ENCODE data around the gene VPS39. TPM values are rescaled to one million over a fixed set of nuclear protein-coding genes. Genes with fewer than 3 reads are reported as not detected.

Gene VPS39
- total RNA-seq, 4 donors from 2014 or later, result 105 to 354 (median 153) TPM

DNA sequence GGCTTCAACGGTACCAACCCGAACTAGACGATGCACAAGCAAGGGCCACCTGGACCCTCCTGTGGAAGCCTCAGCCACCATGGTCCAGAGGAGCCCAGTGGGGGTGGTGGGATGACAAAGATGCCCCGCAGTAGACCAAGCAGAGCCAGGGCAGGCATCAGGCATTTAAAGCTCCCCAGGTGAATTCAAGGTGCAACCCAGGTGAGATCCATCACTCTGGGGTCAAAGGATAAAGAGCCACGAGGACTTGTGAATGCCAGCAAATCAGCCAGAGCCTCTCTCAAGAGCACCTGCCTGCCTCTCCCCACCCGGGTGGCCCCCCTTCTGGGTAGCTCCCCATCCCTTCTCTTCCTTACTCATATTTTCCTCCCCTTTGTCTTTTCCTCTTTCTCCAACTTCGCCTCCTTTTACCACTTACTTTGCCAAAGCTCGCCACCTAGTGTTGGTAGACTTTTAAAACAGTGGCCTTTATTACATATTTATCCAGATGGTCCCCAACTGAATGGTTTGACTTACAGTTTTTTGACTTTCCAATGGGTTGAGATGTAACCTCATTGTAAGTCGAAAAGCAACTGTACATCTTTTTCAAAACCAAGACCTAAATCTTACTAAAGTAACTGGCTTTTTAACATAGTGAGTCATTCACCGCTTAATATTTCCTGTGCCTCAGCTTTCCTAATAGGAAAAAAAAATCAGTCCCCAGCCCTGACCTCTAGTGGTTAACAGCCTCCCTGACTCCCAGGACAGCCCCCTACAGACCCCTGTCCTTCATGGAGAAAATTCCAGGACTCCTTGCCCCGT is 70.4 kb downstream of the VPS39 start:
- no peak for DNase-seq
- in situ Hi-C loops (cut with MboI; ENCODE audit: low pct_ligation_motif_present in 1 of 4, low pct_unique_long_range_greater_than_20kb in 1 of 4, low sequenced_read_pairs in 3 of 4) (loop anchor here in 2 of 4 donors (10.0 kb wide), 2 partner anchors 73 to 143 kb away; no protein-coding TSS in a partner anchor), intact Hi-C loops (cut with DNase I; ENCODE audit: low total_unique reads) (no loop called here)
- H3K27ac ChIP-seq, result no peak overlapping the region
- H3K4me3 ChIP-seq, result no peak overlapping the region
- peaks cover 0 to 28% (median 14%) of the 10 kb centered on the region in 4 donors for H3K4me1 ChIP-seq
- peaks cover 2 to 10% of the 10 kb centered on the region in 2 donors for H3K9me3 ChIP-seq
- WGBS, 2 donors (ENCODE audit: low coverage in 1 of 2), result 63 to 66% methylated on average over 8 to 11 of the region's 11 CpGs
- TF ChIP-seq, protein P1, sequence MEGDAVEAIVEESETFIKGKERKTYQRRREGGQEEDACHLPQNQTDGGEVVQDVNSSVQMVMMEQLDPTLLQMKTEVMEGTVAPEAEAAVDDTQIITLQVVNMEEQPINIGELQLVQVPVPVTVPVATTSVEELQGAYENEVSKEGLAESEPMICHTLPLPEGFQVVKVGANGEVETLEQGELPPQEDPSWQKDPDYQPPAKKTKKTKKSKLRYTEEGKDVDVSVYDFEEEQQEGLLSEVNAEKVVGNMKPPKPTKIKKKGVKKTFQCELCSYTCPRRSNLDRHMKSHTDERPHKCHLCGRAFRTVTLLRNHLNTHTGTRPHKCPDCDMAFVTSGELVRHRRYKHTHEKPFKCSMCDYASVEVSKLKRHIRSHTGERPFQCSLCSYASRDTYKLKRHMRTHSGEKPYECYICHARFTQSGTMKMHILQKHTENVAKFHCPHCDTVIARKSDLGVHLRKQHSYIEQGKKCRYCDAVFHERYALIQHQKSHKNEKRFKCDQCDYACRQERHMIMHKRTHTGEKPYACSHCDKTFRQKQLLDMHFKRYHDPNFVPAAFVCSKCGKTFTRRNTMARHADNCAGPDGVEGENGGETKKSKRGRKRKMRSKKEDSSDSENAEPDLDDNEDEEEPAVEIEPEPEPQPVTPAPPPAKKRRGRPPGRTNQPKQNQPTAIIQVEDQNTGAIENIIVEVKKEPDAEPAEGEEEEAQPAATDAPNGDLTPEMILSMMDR (IDR thresholded peaks at IDR 0.05), result peak in 3 of 5 experiments; percentile 21 to 39 (median 29)
- TF ChIP-seq POLR2AphosphoS5 (IDR thresholded peaks at IDR 0.05) (no peak), EP300 (IDR thresholded peaks at IDR 0.05; ENCODE audit: low read depth) (no peak), POLR2A (IDR thresholded peaks at IDR 0.05) (no peak)
- no peaks in the 10 kb centered on the region for H3K27me3 ChIP-seq
- no peaks in the 10 kb centered on the region for H3K36me3 ChIP-seq

DNA sequence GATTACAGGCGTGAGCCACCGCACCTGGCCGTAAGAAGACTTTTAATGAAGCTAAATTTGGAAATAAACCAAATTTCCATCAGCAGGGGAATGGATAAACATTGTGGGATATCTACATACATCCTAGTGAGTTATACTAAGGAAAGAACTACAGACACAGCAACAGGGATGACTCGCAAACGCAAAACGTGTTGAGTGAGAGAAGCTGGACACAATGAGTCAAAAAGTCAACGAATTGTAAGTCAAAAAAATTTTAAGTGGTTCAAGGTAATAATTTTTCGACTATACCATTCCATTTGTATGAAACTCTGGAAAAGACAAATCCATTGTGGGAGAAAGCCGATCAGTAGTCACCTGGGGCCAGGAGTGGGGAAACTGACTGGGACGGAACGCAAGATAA is 71.6 kb downstream of the VPS39 start:
- 86 to 93% methylated on average over 8 to 11 of the region's 11 CpGs for WGBS, 2 donors (ENCODE audit: low coverage in 1 of 2)
- TF ChIP-seq, protein P1 (IDR thresholded peaks at IDR 0.05), result no peak
- TF ChIP-seq EP300 (IDR thresholded peaks at IDR 0.05; ENCODE audit: low read depth) (no peak), POLR2A (IDR thresholded peaks at IDR 0.05) (no peak), POLR2AphosphoS5 (IDR thresholded peaks at IDR 0.05) (no peak)
- intact Hi-C loops (cut with DNase I; ENCODE audit: low total_unique reads) (no loop called here), in situ Hi-C loops (cut with MboI; ENCODE audit: low pct_ligation_motif_present in 1 of 4, low pct_unique_long_range_greater_than_20kb in 1 of 4, low sequenced_read_pairs in 3 of 4) (loop anchor here in 2 of 4 donors (10.0 kb wide), 2 partner anchors 72 to 142 kb away; no protein-coding TSS in a partner anchor)
- Histone ChIP-seq H3K9me3 (peaks cover 2 to 10% of the 10 kb centered on the region in 2 donors), H3K4me3 (no peak overlapping the region), H3K27me3 (no peaks in the 10 kb centered on the region), H3K36me3 (no peaks in the 10 kb centered on the region), H3K27ac (no peak overlapping the region), H3K4me1 (peaks cover 0 to 21% (median 9%) of the 10 kb centered on the region in 4 donors)
- no peak for DNase-seq

DNA sequence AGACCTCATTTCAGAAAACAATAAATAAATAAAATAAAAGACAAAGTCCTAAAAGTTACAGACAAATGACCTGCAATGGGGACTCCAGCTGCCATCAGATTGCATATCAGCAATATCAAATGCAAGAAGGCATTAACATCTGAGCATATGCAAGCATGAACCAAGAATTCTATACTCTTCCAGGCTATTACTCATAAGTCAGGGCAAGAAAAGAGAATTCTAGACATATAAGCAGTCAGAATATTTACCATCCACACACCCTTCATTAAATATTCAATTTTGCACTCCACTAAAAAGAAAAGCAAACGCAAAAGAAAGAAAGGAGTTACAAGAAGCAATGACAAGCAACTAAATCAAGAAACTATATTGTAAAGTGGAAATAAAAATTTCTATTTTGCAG is 72.8 kb downstream of the VPS39 start:
- in situ Hi-C loops (cut with MboI; ENCODE audit: low pct_ligation_motif_present in 1 of 4, low pct_unique_long_range_greater_than_20kb in 1 of 4, low sequenced_read_pairs in 3 of 4), result loop anchor here in 2 of 4 donors (10.0 kb wide), 2 partner anchors 71 to 141 kb away; no protein-coding TSS in a partner anchor
- WGBS, 2 donors (ENCODE audit: low coverage in 1 of 2), result 56 to 80% methylated on average over 1 of the region's 1 CpG
- TF ChIP-seq POLR2A (IDR thresholded peaks at IDR 0.05), result no peak
- no peak for TF ChIP-seq EP300 (IDR thresholded peaks at IDR 0.05; ENCODE audit: low read depth)
- TF ChIP-seq POLR2AphosphoS5 (IDR thresholded peaks at IDR 0.05), result no peak
- TF ChIP-seq, protein P1 (IDR thresholded peaks at IDR 0.05), result no peak

DNA sequence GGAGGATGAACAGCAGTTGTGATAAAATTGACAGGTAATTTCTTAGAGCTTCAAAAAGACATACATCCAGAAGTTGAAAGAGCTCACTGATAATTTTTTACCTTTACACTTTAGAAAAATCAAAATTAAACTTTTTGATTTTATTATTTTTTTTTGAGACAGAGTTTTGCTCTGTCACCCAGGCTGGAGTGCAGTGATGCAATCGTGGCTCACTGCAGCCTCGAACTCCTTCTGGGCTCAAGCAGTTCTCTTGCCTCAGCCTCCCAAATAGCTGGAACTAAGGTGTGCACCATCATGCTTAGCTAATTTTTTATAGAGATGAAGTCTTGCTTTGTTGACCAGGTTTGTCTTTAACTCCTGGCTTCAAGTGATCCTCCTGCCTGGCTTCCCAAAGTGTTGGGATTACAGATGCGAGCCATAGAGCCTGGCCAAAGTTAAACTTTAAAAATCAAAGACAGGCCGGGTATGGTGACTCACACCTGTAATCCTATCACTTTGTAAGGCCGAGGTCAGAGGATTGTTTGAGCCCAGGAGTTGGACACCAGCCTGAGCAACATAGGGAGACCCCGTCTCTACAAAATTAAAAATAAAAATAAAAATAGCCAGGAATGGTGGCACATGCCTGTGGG is 73.4 kb downstream of the VPS39 start:
- no peak for DNase-seq
- Histone ChIP-seq H3K9me3 (peaks cover 2 to 10% of the 10 kb centered on the region in 2 donors), H3K27ac (no peak overlapping the region), H3K36me3 (no peaks in the 10 kb centered on the region), H3K4me3 (no peak overlapping the region), H3K4me1 (peaks cover 0 to 10% (median 6%) of the 10 kb centered on the region in 4 donors), H3K27me3 (no peaks in the 10 kb centered on the region)
- in situ Hi-C loops (cut with MboI; ENCODE audit: low pct_ligation_motif_present in 1 of 4, low pct_unique_long_range_greater_than_20kb in 1 of 4, low sequenced_read_pairs in 3 of 4) (loop anchor here in 2 of 4 donors (10.0 kb wide), 2 partner anchors 70 to 140 kb away; no protein-coding TSS in a partner anchor), intact Hi-C loops (cut with DNase I; ENCODE audit: low total_unique reads) (no loop called here)
- TF ChIP-seq EP300 (IDR thresholded peaks at IDR 0.05; ENCODE audit: low read depth) (no peak), POLR2A (IDR thresholded peaks at IDR 0.05) (no peak), POLR2AphosphoS5 (IDR thresholded peaks at IDR 0.05) (no peak)
- TF ChIP-seq, protein P1 (IDR thresholded peaks at IDR 0.05), result no peak
- 67 to 79% methylated on average over 2 to 6 of the region's 6 CpGs for WGBS, 2 donors (ENCODE audit: low coverage in 1 of 2)

More for the DNA sequence above, 72.8 kb downstream of the VPS39 start:
- no peak overlapping the region for H3K4me3 ChIP-seq
- H3K27me3 ChIP-seq, result no peaks in the 10 kb centered on the region
- DNase-seq, result no peak
- H3K4me1 ChIP-seq, result peaks cover 0 to 16% (median 9%) of the 10 kb centered on the region in 4 donors
- H3K36me3 ChIP-seq, result no peaks in the 10 kb centered on the region
- intact Hi-C loops (cut with DNase I; ENCODE audit: low total_unique reads), result no loop called here
- peaks cover 2 to 10% of the 10 kb centered on the region in 2 donors for H3K9me3 ChIP-seq
- H3K27ac ChIP-seq, result no peak overlapping the region
